Pericardium fibroblast (primary cell): ENCODE data around the gene CYP1A2. TPM values are rescaled to one million over a fixed set of nuclear protein-coding genes. Genes with fewer than 3 reads are reported as not detected.

Experiments used
- total RNA-seq: library from RNA; depleted of rRNA; stranded (reverse); fragments of >200 nt; gene quantifications from 2 replicates; pipeline ENCODE4 v1.2.3, GENCODE V29; 2015

CYP1A2 gene
- total RNA-seq: not detected in 2 replicates

GRCh38 chr15:74748322-74748946 is at the start of gene CYP1A2:
Gene CYP1A2, plus strand, starts transcription at chr15:74748845. Its CDS starts 894 bp downstream, at chr15:74749739.

GRCh38 chr15:74725225-74725774 is 23.3 kb upstream of the CYP1A2 start, which contains the start of gene CYP1A1:
Gene CYP1A1, minus strand, starts transcription at chr15:74725528. Its CDS starts 2,431 bp downstream, at chr15:74723097.

GRCh38 chr15:74781431-74782258 is 33.0 kb downstream of the CYP1A2 start, which contains the start of gene CSK:
Gene CSK, plus strand, starts transcription at chr15:74782080. Its CDS starts 16,218 bp downstream, at chr15:74798298.

Other genes with a start within 250 kb of the CYP1A2 start
- gene ARID3B, start 207.6 kb upstream of the CYP1A2 start, total RNA-seq: 0.23 and 0.26 TPM in 2 replicates
- 39.4 and 46.3 TPM in 2 replicates for gene CLK3, start 133.0 kb upstream of the CYP1A2 start, total RNA-seq
- 8.2 and 10.3 TPM in 2 replicates for gene EDC3, start 52.8 kb upstream of the CYP1A2 start, total RNA-seq
- gene CYP1A1, start 23.3 kb upstream of the CYP1A2 start, total RNA-seq: 0.23 TPM in 1 of 2 replicates, not detected in the other
- 18.0 and 22.0 TPM in 2 replicates for gene CSK, start 33.2 kb downstream of the CYP1A2 start, total RNA-seq
- gene LMAN1L, start 64.0 kb downstream of the CYP1A2 start, total RNA-seq: 0.23 TPM in 1 of 2 replicates, not detected in the other
- not detected in 2 replicates for gene CPLX3, start 77.8 kb downstream of the CYP1A2 start, total RNA-seq
- 14.0 and 25.5 TPM in 2 replicates for gene ULK3, start 94.3 kb downstream of the CYP1A2 start, total RNA-seq
- 51.5 and 94.1 TPM in 2 replicates for gene SCAMP2, start 124.5 kb downstream of the CYP1A2 start, total RNA-seq
- 62.5 and 83.4 TPM in 2 replicates for gene MPI, start 141.2 kb downstream of the CYP1A2 start, total RNA-seq
- 23.9 and 27.3 TPM in 2 replicates for gene FAM219B, start 158.0 kb downstream of the CYP1A2 start, total RNA-seq
- gene COX5A, start 189.2 kb downstream of the CYP1A2 start, total RNA-seq: 109 and 134 TPM in 2 replicates
- gene RPP25, start 207.9 kb downstream of the CYP1A2 start, total RNA-seq: 24.8 and 45.2 TPM in 2 replicates
- gene SCAMP5, start 246.7 kb downstream of the CYP1A2 start, total RNA-seq: 0.58 and 0.68 TPM in 2 replicates